Ovary (tissue), 9 donors: Measurements from ENCODE around the gene EFL1. TPM values are rescaled to one million over a fixed set of nuclear protein-coding genes. Genes with fewer than 3 reads are reported as not detected.
"Not testable (repeated sequence)": the region's sequence is repeated elsewhere in the genome, so short reads cannot be mapped to it uniquely, and the experiment has no call there.

ENCODE experiments used
- DNase-seq, 5 donors: peaks; one replicate each; pipeline ENCODE4 v3.0.0-alpha.2; 2019 to 2020
- H3K27ac ChIP-seq, 2 donors: fragments of 200-600 bp; one replicate each; pipeline versions ENCODE4 v1.5.1 to v1.8.0; 2019 to 2022
- H3K27me3 ChIP-seq: fragments of 200-600 bp; one replicate; pipeline ENCODE4 v1.8.0; 2022
- H3K36me3 ChIP-seq: fragments of 200-600 bp; sonication (generic); one replicate; pipeline ENCODE4 v1.5.1; 2019
- H3K4me1 ChIP-seq: one replicate; pipeline ENCODE4 v1.8.1; 2013; ENCODE audit warnings: mild to moderate bottlenecking, moderate library complexity; ENCODE audit not compliant: insufficient read depth
- H3K4me3 ChIP-seq: fragments of 200-600 bp; sonication (generic); one replicate; pipeline ENCODE4 v1.5.1; 2017
- H3K9me3 ChIP-seq, 2 donors: fragments of 200-600 bp in 1 of 2; sonication (generic) in 1 of 2; one replicate each; pipeline versions ENCODE4 v1.5.1 to v1.8.1; 2013 to 2019; ENCODE audit warnings: mild to moderate bottlenecking in 1 of 2, moderate library complexity in 1 of 2
- EP300 ChIP-seq: sonication (generic); formaldehyde crosslinking; IDR thresholded peaks from one replicate; pipeline ENCODE4 v1.6.1; 2017; ENCODE audit warnings: antibody characterized with exemption
- POLR2A ChIP-seq: fragments of 450-650 bp; IDR thresholded peaks from one replicate; pipeline ENCODE4 v1.6.1; 2017; ENCODE audit warnings: antibody characterized with exemption, mild to moderate bottlenecking, moderate library complexity
- WGBS, 3 donors: extraction: QIAGEN DNeasy Blood & Tissue Kit in 1 of 3; methylation state at CpG; one replicate each; pipeline versions ENCODE4 v1.1.5 to v1.1.7; 2013 to 2017; 5-methylcytosine and 5-hydroxymethylcytosine counted together
- intact Hi-C, 4 donors: fragments of 100-400 bp; cut with DNase I; formaldehyde crosslinking; loops; one replicate each; pipeline versions ENCODE4 v1.11.0 to v1.15.1; 2022 to 2023
- polyA plus RNA-seq, 2 donors: library from polyadenylated mRNA; stranded (reverse); fragments of 200-250 nt in 1 of 2; fragments of 350-450 nt in 1 of 2; fragmentation: Illumina TruSeq in 1 of 2; extraction: RNeasy Lipid Tissue Mini Kit (QIAGEN cat#74804) in 1 of 2; gene quantifications; one replicate each; pipeline ENCODE4 v1.2.3, GENCODE V29; 2013 to 2014
- total RNA-seq, 7 donors: library from RNA; depleted of rRNA in 2 of 7; stranded (reverse); fragments of >200 nt in 2 of 7; fragmentation: NEBNext Ultra II Directional in 3 of 7; extraction: Animal tissue kit (Norgen Biotek cat#: 25700) in 3 of 7; gene quantifications; one replicate each; pipeline versions ENCODE4 v1.1.0 to v1.2.4, GENCODE V29; 2016 to 2023
- TF ChIP-seq, protein P1 (sequence below), 3 donors: fragments of 450-650 bp in 2 of 3; fragments of 200-600 bp in 1 of 3; IDR thresholded peaks; one replicate each; pipeline versions ENCODE4 v1.5.1 to v1.8.0; 2016 to 2022; ENCODE audit warnings: antibody characterized with exemption in 3 of 3, mild to moderate bottlenecking in 1 of 3
- donor health status: DM: no; HTN: no; CAD: no; lungs with moderate emphysema.
- donor health status: DM: no; HTN: no; CAD: no.
- donor health status: Bipolar disorder and iron deficiency.
- donor health status: DM: yes; HTN: yes; CAD: no.
- donor health status: DM: no; HTN: no; CAD: no.
- donor health status: DM: yes; HTN: yes; CAD: no.

EFL1 gene
- total and polyA plus RNA-seq, 9 donors, result 4.1 to 15.2 (median 8.9) TPM

DNA sequence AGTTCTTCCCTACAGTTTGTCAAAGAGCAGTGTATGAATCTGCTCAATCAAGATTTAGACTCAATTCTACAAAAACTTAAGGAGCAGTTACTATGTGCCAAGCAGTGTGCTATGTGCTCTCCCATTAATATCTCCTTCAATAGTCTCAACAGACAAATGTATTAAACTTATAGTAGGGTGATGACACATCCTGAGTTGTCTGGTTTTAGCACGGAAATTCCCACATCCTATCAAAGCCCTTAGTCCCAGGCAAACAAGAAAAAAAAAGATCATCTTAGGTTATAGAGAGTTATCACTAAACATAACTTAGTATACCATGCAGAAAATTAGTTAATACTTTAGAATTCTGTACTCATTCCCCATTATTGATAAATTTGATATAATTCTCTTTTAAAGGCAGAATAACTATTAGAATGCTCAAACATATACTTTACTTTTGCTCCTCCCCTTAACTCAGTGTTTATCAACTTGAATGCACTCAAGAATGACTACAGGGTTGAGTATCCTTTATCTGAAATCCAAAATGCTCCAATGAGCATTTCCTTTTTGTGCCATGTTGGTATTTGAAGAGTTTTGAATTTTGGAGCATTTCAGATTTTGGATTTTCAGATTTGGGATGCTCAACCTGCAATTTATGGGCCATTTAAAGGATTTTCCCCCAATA lies 20.6 kb downstream of the EFL1 start:
- intact Hi-C loops, H3K36me3 ChIP-seq, H3K27ac ChIP-seq, H3K27me3 ChIP-seq, H3K9me3 ChIP-seq, H3K4me1 ChIP-seq, H3K4me3 ChIP-seq, DNase-seq: not testable (repeated sequence)
- 93 to 94% (median 94%) methylated on average over 1 of the region's 1 CpG for WGBS, 3 donors

DNA sequence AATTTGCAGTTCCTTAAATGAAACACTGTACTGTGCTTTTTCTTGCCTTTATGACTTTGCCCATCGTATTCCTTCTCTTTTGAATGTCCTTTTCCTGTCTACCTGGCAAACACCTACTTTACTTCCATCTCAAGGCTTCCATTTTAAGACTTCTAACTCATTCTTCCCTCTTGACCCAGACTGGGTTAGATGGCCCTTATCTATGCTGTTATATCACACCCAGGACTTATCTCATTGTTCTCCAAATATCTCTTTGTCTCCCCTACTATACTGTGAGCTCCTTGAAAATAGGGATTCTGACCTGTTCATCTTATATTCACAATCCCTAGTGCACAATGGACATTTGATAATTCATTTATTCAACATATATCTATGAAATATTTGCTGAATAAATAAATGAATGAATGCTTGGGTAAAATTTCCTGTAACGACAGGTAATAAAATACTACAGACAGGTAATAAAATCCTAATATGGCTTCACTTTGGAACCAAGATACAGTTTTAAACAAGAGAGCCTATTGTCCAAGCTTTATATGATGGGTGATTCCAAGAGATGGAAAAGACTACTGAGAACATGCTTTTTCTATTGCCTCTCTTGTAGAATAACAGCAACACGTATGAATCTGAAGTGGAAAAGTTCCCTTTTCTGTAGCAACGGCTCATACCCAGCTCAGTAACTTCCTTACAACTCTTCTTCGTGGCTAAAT lies 22.7 kb downstream of the EFL1 start:
- no peak overlapping the region for H3K4me3 ChIP-seq
- H3K9me3 ChIP-seq, result no peaks in the 10 kb centered on the region
- WGBS, 3 donors, result 95 to 97% (median 97%) methylated on average over 5 of the region's 5 CpGs
- no peaks in the 10 kb centered on the region for H3K4me1 ChIP-seq
- no peaks in the 10 kb centered on the region for H3K27me3 ChIP-seq
- no peak for DNase-seq
- TF ChIP-seq POLR2A (no peak), EP300 (no peak)
- TF ChIP-seq, protein P1, sequence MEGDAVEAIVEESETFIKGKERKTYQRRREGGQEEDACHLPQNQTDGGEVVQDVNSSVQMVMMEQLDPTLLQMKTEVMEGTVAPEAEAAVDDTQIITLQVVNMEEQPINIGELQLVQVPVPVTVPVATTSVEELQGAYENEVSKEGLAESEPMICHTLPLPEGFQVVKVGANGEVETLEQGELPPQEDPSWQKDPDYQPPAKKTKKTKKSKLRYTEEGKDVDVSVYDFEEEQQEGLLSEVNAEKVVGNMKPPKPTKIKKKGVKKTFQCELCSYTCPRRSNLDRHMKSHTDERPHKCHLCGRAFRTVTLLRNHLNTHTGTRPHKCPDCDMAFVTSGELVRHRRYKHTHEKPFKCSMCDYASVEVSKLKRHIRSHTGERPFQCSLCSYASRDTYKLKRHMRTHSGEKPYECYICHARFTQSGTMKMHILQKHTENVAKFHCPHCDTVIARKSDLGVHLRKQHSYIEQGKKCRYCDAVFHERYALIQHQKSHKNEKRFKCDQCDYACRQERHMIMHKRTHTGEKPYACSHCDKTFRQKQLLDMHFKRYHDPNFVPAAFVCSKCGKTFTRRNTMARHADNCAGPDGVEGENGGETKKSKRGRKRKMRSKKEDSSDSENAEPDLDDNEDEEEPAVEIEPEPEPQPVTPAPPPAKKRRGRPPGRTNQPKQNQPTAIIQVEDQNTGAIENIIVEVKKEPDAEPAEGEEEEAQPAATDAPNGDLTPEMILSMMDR (IDR thresholded peaks at IDR 0.05), result no peak
- H3K27ac ChIP-seq, result no peak overlapping the region
- intact Hi-C loops, result no loop called here
- H3K36me3 ChIP-seq, result no peaks in the 10 kb centered on the region

DNA sequence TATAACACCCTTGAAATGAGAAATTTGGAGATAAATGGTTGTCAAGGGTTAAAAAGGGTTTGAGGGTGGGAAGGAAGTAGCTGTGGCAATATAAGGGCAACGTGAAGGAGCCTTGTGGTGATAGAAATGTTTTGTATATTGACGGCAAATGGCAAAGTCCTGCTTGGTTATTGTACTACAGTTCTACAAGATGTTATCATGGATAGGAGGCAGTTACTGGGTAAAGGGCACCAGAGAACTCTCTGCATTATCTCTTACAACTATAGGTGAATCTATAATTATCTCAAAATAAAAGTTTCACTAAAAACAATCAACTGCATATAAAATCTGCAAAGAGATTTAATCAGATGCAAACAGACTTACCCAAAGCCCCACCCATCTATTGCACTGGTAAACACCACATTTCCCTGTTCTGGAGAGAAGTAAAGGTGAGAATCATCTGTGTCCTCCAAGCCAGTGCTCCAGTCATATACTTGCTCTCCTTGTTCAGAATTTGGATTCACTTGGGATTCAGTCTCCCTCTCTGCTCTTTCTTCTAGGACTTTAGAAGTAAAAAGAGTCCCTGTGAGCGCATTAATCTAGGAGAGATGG lies 24.5 kb downstream of the EFL1 start:
- DNase-seq, H3K4me3 ChIP-seq, H3K27me3 ChIP-seq, H3K4me1 ChIP-seq, intact Hi-C loops, H3K27ac ChIP-seq, H3K36me3 ChIP-seq, H3K9me3 ChIP-seq: not testable (repeated sequence)
- 60 to 79% (median 64%) methylated on average over 2 to 3 of the region's 3 CpGs for WGBS, 3 donors

DNA sequence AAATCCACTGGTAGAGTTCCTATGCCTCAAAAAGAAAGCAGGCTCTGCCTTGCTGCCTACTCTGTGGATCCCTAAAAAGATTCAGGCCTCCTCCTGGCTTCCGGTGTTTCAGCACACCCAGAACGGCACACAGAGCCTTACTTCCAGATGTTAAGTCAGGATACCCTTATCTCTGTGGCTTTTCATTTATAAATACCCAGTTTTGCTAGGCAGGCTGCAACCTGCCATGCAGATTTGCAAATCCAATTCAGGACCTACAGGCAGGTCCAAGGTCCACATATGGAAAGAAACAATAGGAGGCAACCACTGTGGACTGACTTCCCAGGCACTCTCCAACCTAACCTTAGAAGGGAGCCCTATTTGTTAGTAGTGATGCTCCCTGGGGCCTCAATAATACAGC lies 30.7 kb downstream of the EFL1 start:
- WGBS, 3 donors, result 76 to 86% (median 83%) methylated on average over 2 of the region's 2 CpGs
- no peak overlapping the region for H3K4me3 ChIP-seq
- no peak for DNase-seq
- H3K36me3 ChIP-seq, result no peaks in the 10 kb centered on the region
- H3K9me3 ChIP-seq, result no peaks in the 10 kb centered on the region
- no peaks in the 10 kb centered on the region for H3K27me3 ChIP-seq
- H3K27ac ChIP-seq, result no peak overlapping the region
- no peaks in the 10 kb centered on the region for H3K4me1 ChIP-seq
- intact Hi-C loops, result no loop called here
- TF ChIP-seq EP300, result no peak
- TF ChIP-seq POLR2A, result no peak
- TF ChIP-seq, protein P1 (IDR thresholded peaks at IDR 0.05), result no peak

DNA sequence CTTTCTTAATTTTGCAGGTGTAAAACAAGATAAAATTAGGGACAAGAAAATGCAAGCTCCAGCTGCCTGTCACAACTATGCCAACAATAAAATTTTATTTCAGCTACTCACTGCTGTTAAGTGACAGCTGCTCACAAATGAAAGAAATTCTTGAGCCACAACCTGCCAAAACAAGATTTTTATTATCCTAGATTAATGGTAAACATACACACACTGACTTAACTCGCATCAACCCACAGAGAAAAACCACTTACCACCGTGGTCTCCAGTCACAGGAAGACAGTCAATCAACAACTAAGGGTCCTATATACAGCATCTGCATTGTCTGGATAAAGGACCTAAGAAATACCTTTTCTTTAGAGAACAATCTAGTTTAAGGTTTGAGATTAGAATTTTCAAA lies 31.3 kb downstream of the EFL1 start:
- Histone ChIP-seq H3K9me3 (no peaks in the 10 kb centered on the region), H3K36me3 (no peaks in the 10 kb centered on the region), H3K4me1 (no peaks in the 10 kb centered on the region), H3K27me3 (no peaks in the 10 kb centered on the region), H3K27ac (no peak overlapping the region), H3K4me3 (no peak overlapping the region)
- TF ChIP-seq EP300, result no peak
- no peak for TF ChIP-seq POLR2A
- TF ChIP-seq, protein P1 (IDR thresholded peaks at IDR 0.05), result no peak
- WGBS, 3 donors, result 53 to 58% (median 56%) methylated on average over 2 of the region's 2 CpGs
- no peak for DNase-seq
- intact Hi-C loops, result no loop called here
